Left ventricle myocardium superior (tissue), 1 donor: ENCODE data around the gene ARID1B. TPM values are rescaled to one million over a fixed set of nuclear protein-coding genes. Genes with fewer than 3 reads are reported as not detected.

Experiments
- ATAC-seq: fragments of 200-7000 bp; cut with Tn5 transposase; one replicate; pipeline ENCODE4 v1.9.1; 2020; ENCODE audit warnings: mild to moderate bottlenecking, moderate library complexity
- DNase-seq: peaks from one replicate; pipeline ENCODE4 v3.0.0-alpha.2; 2020
- intact Hi-C: fragments of 100-400 bp; cut with micrococcal nuclease; formaldehyde crosslinking; loops from one replicate; pipeline ENCODE4 v1.11.0; 2022
- total RNA-seq: library from RNA; stranded (reverse); fragmentation: NEBNext Ultra II Directional; extraction: Animal tissue kit (Norgen Biotek cat#: 25700); gene quantifications from one replicate; pipeline ENCODE4 v1.2.1, GENCODE V29; 2021
- donor health status: DM: no; HTN: yes; CAD: no; lungs with severe emphysema.

Gene ARID1B
- total RNA-seq, 1 donor from 2014 or later = 46.6 TPM

DNA sequence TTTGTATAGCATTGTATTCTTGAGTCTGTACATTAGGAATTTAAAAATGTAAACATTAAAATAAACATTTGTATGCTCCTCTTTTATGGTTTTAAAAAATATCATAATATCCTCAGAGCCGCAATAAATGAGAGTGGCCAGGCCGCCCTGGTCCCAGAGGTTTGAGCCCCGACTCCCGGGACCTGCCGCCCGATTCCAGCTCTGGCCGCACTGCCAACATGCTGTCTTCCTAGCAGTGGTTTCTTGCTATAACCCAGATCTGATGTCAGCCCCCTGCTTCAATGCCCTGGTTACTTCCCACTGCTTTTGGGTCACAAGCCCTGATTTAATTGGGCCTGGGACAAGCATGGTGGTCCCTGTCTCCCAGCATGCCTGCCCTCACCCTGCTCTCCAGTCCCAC is 5.4 kb upstream of the ARID1B start:
- ATAC-seq (no peak), DNase-seq (no peak)
- intact Hi-C loops = no loop called here

DNA sequence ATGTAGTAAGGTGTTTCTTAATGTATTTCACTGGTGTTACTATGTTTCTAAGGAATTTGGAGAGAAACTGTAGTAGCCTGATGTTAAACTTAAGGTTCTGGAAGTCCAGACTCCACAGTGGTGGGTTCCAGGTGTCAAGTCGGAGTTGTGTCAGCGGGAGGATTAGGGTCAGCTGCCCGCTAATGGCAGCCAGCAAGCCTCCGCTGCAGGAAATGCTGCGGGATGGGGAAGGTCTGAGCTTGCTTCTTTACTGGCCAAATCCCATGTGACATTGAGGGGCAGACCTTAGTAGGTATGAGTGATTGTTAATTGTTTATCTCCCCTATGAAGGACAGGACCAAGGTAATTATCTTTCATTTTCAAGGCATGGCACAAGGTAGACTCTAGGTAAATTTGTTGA is 3.7 kb upstream of the ARID1B start:
- intact Hi-C loops = no loop called here
- no peak for ATAC-seq
- no peak for DNase-seq

- ATAC-seq (no peak), DNase-seq (no peak)
- intact Hi-C loops = no loop called here
Observed at GRCh38 chr6:156773935-156774852, 3.0 kb upstream of the ARID1B start.

DNA sequence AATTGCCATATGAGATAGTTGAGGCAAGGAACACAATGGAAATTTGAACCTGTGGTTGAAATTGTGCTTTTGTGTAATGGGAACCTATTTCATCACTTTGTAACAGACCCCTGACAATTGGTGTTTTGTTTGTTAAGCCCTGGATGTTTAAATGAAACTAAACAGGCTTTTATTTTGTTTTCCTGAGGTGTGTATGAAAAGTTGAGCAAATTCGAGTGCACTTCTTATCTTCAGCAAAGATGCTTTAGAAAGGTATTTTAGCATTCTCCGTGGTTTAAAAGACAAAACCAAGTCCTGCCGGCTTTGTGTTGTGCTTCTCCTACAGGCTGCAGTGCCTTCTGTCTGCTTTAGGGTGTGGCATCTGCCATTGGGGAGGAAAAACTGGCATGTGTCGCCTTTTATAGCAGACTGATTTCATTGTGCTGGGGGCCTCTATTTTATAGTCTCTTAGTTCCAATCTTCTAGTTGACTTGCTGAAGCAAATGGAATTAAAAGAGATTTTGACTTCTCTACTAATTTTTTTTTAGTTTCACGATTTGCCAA is 2.2 kb upstream of the ARID1B start:
- intact Hi-C loops = loop anchor here (5.0 kb wide), 1 partner anchor 88 kb away; no protein-coding TSS in a partner anchor
- DNase-seq (no peak), ATAC-seq (no peak)

DNA sequence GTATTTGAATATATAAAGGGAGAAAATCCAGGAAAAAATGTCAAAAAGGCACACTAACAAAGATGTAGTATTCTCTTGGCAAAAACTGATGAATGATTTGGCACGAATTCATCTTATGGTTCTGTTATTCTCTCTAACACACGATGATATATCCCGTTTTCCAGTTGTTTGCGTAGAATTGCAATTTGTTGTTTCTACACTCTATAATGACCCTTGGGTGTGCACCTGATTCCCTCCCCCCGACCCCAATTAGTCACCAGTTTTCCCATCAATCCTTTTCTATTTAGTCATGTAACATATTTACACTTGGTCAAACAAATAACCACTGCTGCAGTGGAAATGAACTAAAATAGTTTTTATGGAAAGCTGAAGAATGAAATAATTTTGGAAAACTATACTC is 1.5 kb upstream of the ARID1B start:
- DNase-seq (no peak), ATAC-seq (no peak)
- intact Hi-C loops = loop anchor here (5.0 kb wide), 1 partner anchor 88 kb away; no protein-coding TSS in a partner anchor

GRCh38 chr6:156776470-156776839 is 723 bp upstream of the ARID1B start:
- intact Hi-C loops = loop anchor here (5.0 kb wide), 1 partner anchor 89 kb away; no protein-coding TSS in a partner anchor
- ATAC-seq (peak; percentile 0), DNase-seq (no peak)

- DNase-seq (peak; percentile 77), ATAC-seq (peak; percentile 27)
- intact Hi-C loops = loop anchor here (5.0 kb wide), 1 partner anchor 91 kb away; no protein-coding TSS in a partner anchor
Observed at GRCh38 chr6:156777577-156778453, 637 bp downstream of the ARID1B start.

- ATAC-seq = peak; percentile 8
- intact Hi-C loops = loop anchor here (5.0 kb wide), 1 partner anchor 91 kb away; no protein-coding TSS in a partner anchor
- DNase-seq = peak; percentile 75
Observed at GRCh38 chr6:156778454-156779205, 1.5 kb downstream of the ARID1B start.

DNA sequence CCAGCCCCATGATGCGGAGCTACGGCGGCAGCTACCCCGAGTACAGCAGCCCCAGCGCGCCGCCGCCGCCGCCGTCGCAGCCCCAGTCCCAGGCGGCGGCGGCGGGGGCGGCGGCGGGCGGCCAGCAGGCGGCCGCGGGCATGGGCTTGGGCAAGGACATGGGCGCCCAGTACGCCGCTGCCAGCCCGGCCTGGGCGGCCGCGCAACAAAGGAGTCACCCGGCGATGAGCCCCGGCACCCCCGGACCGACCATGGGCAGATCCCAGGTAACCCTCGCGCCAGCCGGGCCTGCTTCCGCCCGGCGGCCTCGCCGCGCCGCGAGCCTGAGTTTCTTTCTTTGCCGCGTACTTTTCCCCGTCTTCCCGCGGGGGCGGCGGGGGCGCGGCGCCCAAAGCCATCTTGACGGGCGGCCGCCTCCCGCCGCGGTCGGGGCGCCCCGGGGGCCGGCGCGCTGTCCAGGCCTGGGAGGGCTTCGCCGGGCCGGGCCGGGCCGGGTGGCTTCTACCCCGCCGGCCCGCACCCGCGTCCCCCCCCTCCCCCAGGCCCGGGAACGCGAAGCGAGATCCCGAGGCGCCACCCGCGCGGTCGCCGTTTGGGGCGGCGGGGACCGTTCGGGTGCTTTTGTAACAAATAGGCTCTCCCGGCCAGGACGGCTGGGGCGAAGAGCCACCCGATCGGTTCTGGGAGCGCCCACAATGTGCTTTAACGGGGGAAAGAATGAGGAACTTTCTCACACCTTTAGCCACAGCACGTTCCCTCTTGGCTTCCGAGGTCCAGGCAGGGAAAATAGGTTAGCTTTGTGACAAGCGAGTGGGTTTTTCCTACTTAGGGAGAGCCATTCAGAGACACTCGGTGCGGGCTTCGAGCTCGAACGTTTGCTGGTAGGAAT is 2.3 kb downstream of the ARID1B start:
- intact Hi-C loops = loop anchor here (5.0 to 10.0 kb wide), 3 partner anchors 92 to 235 kb away; no protein-coding TSS in a partner anchor
- peak; percentile 71 for DNase-seq
- ATAC-seq = peak; percentile 46

DNA sequence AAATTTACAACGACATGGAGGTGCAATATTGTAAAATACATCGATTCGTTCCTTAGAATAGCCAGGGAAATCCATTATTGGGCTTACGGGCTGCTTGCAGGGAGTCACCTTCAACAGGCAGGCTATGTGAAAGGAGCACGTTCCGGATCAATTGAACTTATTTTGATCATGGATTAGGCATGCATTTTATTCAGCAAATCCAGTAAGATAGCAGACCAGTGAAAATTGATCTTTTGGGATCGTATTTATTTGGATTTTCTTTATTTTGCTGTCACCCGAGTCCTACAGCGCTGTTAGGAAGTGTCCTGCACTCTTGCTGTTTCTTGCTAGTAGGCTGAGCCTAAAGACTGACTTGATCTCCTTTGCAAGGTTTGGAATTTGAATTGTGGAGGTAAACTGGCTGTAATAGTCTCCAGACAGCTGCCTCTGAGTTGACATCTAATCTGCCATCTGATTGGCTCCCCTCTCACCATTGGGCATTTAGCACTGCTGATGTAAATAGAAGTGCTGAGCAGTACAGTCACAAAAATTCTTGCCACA is 3.0 kb downstream of the ARID1B start:
- ATAC-seq (peak; percentile 36), DNase-seq (no peak)
- intact Hi-C loops = loop anchor here (10.0 kb wide), 2 partner anchors 215 to 235 kb away; no protein-coding TSS in a partner anchor

DNA sequence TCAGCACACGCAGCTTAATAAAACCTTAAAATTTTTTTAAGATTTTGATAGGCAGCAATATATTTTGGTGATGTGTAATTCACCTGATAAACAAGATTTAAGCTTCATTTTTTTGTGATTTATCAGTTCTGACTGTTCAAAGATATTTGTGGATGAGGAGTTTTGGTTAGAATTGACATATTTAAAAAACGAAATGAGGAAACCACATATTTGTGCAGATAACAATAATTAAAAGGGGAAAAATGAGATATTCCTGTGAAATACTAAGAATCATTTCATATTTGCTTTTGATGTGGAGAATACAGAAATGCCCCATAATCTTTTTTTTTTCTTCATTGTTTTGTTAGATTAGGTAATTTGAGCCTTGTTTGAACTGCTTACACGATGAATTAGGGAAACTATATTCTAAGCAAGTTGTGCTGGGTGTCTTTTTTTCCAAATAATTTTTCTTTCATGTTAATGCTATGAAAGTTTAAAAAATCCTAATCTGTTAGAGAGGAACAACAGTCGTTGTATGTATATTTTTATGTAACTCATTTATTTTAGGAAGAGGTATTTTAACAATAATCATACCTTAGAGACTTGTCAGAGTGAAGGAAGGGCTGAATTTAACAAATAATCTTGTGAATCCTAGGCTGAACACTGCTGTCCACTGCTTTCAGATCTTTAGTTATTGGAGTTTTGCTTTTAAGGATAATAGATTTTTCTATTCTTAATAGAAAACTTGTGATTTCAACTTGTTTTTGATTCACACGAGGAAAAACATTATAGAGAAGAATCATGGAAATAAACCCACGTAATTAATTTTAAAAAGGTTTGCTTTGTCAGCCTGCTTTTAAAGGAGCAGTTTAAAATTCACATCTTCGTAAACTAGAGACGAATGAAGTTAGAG is 4.0 kb downstream of the ARID1B start:
- intact Hi-C loops = loop anchor here (10.0 kb wide), 2 partner anchors 216 to 234 kb away; no protein-coding TSS in a partner anchor
- DNase-seq (no peak), ATAC-seq (no peak)

DNA sequence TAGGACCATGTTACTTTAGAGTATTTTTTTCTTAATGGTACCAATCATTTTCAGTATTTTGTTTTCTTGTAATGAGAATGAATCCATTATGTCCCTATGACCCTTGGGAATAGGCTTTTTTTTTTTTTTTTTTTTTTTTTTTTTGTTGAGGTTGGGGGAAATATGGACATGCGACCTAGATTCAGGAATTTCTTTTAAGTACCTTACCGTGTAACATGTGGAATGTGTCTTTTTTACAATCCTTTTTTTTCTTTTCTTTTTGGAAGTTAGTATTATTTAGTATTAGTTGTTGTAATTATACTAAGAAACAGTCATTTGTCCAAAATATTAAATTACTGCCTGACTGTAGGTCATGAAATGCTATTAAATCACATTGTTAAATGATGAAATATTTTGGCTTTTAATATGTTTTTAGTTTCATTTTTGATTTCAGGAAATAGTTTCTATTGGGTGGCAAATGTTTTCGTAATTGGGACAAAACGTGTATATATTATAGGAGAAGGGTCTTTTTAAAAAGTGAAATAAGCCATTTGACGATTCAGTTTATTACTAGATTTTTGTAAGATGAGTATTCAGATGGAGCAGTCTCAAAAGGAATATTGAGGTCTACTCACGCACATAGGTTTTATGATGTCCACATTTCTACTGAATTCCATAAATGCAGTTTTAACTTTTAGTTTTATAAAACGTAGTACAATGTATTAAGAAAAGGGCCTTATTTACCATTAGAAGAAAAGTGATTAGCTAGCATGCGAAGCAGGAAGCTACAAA is 4.9 kb downstream of the ARID1B start:
- intact Hi-C loops = loop anchor here (10.0 kb wide), 2 partner anchors 217 to 233 kb away; no protein-coding TSS in a partner anchor
- ATAC-seq (no peak), DNase-seq (no peak)

GRCh38 chr6:156782691-156783320 is 5.6 kb downstream of the ARID1B start:
- intact Hi-C loops = loop anchor here (10.0 kb wide), 2 partner anchors 218 to 232 kb away; no protein-coding TSS in a partner anchor
- ATAC-seq (no peak), DNase-seq (no peak)

DNA sequence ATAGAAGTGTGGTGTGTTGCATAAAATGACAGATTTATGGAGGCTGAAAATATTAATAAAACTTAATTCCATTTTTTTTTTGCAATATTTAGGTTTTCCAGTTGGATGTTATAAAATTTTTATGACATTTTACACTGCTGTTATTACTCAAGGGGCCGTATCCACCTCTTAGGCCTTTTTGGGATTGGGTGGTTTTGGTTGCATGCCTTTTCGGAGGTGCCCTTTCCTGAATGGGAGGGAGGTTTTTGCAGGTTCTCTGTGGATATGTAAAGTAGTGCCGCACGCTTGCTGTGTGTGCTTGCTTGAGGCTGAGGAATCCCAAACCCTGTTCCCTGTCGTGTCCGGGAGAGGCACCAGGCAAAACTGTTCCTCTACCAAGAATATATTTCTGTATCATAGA is 6.8 kb downstream of the ARID1B start:
- DNase-seq (no peak), ATAC-seq (peak; percentile 13)
- intact Hi-C loops = loop anchor here (10.0 kb wide), 2 partner anchors 219 to 231 kb away; no protein-coding TSS in a partner anchor

GRCh38 chr6:156786652-156787051 is 9.5 kb downstream of the ARID1B start:
- intact Hi-C loops = loop anchor here (10.0 kb wide), 2 partner anchors 222 to 228 kb away; no protein-coding TSS in a partner anchor
- no peak for DNase-seq
- ATAC-seq = no peak
